Measurements from ENCODE around the gene FAM181A.

The FAM181A gene

GRCh38 chr14:93962701-93963601 lies 35.8 kb downstream of the FAM181A start:
- peak; percentile 50 for DNase-seq (ENCODE audit: low read depth)

GRCh38 chr14:93963692-93964091 lies 36.5 kb downstream of the FAM181A start:
- no peak for DNase-seq (ENCODE audit: low read depth)

DNA sequence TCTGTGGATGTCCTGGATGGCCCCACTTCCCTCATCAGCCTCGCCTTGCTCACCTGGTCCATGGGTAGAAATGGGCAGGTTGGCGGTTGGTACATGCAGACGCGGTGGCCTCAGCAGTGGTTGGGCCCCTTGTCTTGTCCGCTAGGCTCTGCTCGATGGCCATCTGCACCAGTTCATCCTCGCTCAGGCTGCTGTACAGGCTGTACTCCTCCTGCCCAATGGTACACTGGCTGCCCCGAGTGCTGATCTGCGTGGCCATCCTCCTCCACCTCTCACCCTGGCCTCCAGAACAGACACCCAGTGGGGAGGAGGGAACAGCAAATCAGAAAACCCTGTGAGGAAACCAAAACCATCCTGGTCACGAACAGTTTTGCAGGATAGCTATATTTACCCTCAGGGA lies 37.1 kb downstream of the FAM181A start:
- no peak for DNase-seq (ENCODE audit: low read depth)

GRCh38 chr14:93964820-93965286 lies 37.7 kb downstream of the FAM181A start:
- DNase-seq (ENCODE audit: low read depth), result no peak

GRCh38 chr14:93965287-93965821 lies 38.2 kb downstream of the FAM181A start:
- peak; percentile 87 for DNase-seq (ENCODE audit: low read depth)

DNA sequence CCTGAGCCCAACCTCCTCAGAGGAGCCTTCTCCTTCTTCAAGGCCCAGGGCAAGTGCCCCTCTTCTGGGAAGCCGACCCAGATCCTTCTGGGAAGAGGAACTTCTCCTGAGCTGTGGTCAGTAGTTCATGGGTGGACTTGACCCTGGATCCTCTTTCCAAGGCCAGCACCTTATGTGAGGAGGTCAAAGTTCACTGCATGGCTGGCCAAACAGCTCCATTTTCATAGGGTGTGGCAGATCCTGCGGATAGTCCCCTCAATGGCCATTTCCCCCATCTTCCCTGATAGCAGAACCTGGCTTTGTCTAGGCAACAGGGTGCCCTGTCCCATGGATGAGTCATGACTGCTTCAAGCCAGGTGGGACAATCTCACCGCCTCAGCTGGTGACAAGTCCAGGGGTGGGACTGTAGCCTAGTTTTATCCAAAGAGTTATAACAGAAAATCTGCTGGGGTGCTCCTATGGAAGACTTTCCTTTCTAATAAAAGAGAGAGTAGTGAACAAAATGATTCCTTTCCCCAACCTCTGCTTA lies 38.9 kb downstream of the FAM181A start:
- DNase-seq (ENCODE audit: low read depth), result no peak

GRCh38 chr14:93967637-93968250 lies 40.6 kb downstream of the FAM181A start:
- DNase-seq (ENCODE audit: low read depth), result no peak

DNA sequence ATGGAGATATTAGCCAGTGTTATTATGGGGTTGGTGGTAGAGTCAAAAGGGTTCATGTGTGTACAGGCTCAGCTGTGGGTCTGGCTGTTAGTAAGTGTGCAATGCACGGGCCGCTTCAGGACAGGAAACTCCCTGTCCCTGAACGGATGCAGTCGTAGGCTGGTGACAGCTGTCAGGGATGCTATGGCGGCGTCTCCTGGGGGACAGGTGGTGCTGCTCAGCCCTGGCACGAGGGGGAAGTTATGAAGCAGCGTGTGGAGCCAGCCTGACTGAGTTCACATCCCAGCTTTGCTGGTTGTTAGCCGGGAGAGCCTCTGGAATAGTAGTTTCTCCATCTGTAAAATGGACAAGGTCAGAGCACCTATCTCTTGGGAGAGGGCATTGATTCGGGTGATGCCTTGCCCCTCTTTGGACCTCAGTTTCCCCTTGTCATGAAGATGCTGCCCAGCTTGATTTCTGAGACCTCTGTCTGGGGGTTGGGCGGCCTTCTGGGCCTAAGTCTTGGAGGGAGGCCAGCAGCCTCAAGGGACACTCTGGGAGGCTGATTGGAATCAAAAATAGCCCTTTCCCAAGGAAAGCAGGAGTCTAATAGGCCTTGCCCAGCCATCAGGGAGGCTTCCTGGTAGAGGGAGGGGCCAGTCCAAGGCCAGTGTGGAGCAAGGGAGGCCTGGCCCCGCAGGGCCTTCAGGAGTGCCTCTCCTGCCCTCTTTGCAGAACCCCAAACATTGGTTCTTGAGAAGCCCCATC lies 42.1 kb downstream of the FAM181A start:
- no peak for DNase-seq (ENCODE audit: low read depth)

GRCh38 chr14:93970585-93970964 lies 43.4 kb downstream of the FAM181A start:
- DNase-seq (ENCODE audit: low read depth), result no peak

- no peak for DNase-seq (ENCODE audit: low read depth)
These were observed 44.0 kb downstream of the FAM181A start for GRCh38 chr14:93970965-93971634.

DNA sequence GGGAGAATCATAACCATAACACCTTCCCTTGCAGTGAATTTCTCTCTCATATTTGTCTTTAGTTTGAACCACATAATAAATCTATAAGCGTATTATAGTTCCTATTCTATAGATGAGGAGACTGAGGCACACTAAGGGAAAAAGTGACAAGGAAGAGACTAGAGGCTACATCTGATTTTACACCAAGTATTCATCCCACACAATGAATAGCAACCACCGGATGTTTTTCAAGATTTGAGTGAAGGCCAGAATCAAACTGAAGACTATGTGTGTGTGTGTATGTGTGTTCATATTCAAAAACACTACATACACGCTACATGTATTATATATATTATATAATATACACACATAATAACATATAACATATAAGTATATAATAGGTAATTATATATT lies 44.5 kb downstream of the FAM181A start:
- no peak for DNase-seq (ENCODE audit: low read depth)

DNA sequence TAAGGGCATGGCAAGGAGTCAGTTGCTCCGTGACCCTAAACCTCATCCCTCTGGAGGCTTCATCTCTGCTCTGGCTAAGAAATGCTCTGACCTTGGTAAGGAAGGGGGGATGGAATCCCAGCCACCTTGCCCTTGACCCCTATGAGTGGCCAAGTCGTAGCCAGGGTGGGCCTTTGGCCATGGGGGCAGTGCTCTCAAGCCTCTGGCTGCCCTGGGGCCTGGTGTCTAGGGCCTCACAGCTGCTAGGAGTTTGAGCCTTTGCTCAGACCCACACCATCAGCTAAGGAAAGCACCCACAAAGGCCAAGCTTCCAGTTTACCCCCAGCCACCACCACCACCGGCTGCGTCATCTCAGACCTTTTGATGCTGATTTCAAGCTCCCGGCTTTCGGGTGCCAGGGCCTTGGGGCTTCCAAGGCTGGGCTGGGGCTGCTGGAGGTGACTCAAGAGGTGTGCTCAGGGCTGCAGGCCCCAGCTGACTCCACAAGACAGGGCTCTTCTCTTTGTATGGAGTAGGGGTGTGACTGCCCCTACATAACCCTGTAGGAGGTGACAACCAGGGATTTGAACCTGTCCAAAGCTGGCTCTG lies 45.6 kb downstream of the FAM181A start:
- no peak for DNase-seq (ENCODE audit: low read depth)

DNA sequence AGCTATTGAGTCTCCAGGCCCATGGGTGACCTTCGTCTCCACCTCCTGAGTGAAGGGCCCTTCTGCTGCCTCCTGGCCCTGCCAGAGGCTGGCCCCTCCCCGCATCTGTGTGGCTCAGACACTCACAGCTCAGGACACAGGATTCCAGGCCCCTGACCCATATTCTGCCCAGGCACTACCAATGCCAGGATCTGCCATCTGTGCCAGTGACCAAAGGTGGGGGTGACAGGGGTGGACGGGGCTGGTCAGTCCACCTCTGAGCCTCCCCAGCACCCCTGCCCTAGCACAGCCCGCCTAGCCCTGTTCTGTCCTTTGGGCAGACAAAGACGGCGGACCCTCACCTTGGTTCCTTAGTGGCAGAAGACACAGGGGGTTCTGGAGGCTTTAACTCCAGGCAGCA lies 46.5 kb downstream of the FAM181A start:
- DNase-seq (ENCODE audit: low read depth), result no peak

- DNase-seq (ENCODE audit: low read depth), result no peak
These were observed 47.2 kb downstream of the FAM181A start for GRCh38 chr14:93974299-93974698.

DNA sequence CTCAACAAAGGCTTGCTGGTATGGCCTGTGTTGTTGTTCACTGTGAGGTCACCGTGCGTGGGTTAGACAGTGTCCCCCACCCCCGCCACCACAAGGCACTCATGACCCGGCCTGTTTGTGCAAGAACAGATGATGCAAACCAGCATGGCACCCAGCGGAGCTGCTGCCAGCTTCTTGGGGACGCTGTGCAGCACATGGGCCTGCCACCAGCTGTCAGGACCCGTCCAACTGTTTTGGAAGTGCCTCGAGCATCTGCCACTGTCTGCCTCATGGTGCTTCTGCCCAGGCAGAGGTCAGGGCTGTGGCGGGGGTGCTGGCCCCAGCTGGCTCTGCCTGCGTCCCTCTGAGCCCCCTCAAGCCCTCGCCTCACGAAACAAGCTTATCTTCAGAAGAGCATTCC lies 47.7 kb downstream of the FAM181A start:
- no peak for DNase-seq (ENCODE audit: low read depth)

DNA sequence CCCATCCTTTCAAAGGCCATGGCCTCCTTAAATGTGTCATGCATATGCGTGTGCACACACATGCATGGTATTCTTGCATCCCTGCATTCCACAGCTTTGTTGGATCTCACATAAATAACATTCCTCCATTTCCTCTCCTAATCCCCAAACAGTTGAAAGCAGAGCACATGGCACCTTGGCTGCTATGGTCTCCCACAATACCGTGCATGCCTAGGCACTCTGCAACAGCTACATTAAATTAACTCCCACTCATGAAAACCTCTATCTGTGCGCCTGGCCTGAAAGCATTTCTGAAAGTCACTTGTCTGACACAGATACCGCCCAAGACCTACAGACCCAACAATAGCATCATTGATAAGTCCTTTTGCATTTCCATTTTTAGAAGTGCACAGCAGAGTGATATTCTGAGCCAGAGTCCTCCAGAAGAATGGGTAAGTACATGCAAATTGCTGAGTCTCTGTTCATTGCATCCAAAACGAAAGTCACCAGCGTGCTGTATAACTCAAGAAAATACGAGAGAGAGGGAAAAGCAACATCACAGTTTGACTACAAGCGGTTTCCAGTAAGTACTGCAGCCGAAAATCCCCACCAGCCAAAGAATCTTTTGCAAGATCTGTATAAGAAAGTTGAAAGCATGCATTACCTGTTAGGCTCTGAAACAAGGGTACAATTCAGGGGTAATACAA lies 48.8 kb downstream of the FAM181A start:
- no peak for DNase-seq (ENCODE audit: low read depth)

DNA sequence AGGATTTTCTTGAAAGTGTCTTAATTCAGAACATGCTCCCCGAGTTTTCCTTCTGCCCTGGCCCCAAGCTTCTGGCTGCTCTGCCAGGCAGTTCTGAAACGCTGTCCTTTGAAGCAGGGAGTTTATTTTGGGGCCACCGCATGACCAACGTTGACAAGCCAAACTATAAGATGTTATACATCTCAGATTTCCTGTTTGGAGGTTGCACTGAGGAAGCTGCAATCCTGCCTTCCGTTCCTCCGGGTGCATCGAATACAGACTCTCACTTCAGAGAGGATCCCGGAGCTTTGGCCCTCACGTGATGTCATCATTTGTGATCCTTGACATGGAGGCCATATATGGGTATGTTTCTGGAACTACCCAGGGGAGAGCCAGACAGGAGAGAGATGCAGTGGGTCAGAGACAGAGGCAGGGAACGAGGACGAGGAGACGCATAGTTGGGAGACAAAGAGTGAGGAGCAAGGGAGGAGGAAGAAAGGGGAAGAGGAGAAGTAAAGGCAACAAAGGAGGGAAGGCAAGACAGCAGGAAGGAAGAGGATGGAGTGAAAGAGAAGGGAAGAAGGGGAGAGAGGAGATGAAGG lies 49.4 kb downstream of the FAM181A start, which contains the start of gene ASB2:
Gene ASB2, minus strand, starts transcription at position 94 of the 581 bp plus-strand sequence. CDS start 12,031 bp downstream, outside the sequence.
- DNase-seq (ENCODE audit: low read depth), result no peak

- DNase-seq (ENCODE audit: low read depth), result no peak
These were observed 50.0 kb downstream of the FAM181A start for GRCh38 chr14:93977171-93977570.

GRCh38 chr14:93977790-93978581 lies 50.8 kb downstream of the FAM181A start:
- no peak for DNase-seq (ENCODE audit: low read depth)
